Small intestine (tissue), 7 donors: ENCODE results near the gene PJVK. TPM values are rescaled to one million over a fixed set of nuclear protein-coding genes. Genes with fewer than 3 reads are reported as not detected.

Experiments used
- DNase-seq, 2 donors: peaks; one replicate each; pipeline versions ENCODE4 v3.0.0 to v3.0.0-alpha.2; 2013
- FAIRE-seq: peaks from 2 replicates; lab custom pipeline; 2012; peaks lifted over from hg19 to GRCh38; lab: Jason Lieb, UNC
- H3K27ac ChIP-seq, 3 donors: one replicate each; pipeline ENCODE4 v1.5.1; 2013; ENCODE audit warnings: low read length in 2 of 3, mild to moderate bottlenecking in 2 of 3, control low read depth in 1 of 3, inconsistent platforms in 1 of 3, low read depth in 1 of 3, moderate library complexity in 1 of 3
- H3K27me3 ChIP-seq, 3 donors: one replicate each; pipeline ENCODE4 v1.6.1; 2013; ENCODE audit warnings: low read length in 3 of 3, inconsistent platforms in 1 of 3; ENCODE audit not compliant: control insufficient read depth in 3 of 3, insufficient read depth in 3 of 3
- H3K36me3 ChIP-seq, 3 donors: one replicate each; pipeline ENCODE4 v1.6.1; 2013; ENCODE audit warnings: low read length in 3 of 3, inconsistent platforms in 1 of 3, low read depth in 1 of 3, mild to moderate bottlenecking in 1 of 3, moderate library complexity in 1 of 3; ENCODE audit not compliant: control insufficient read depth in 3 of 3, insufficient read depth in 2 of 3
- H3K4me1 ChIP-seq, 3 donors: one replicate each; pipeline ENCODE4 v1.6.1; 2013; ENCODE audit warnings: low read length in 2 of 3, inconsistent platforms in 1 of 3, low read depth in 1 of 3, mild to moderate bottlenecking in 1 of 3, moderate library complexity in 1 of 3; ENCODE audit not compliant: control insufficient read depth in 3 of 3, insufficient read depth in 2 of 3
- H3K4me3 ChIP-seq, 3 donors: one replicate each; pipeline ENCODE4 v1.5.1; 2013; ENCODE audit warnings: low read length in 3 of 3, control low read depth in 1 of 3, inconsistent platforms in 1 of 3, low read depth in 1 of 3, mild to moderate bottlenecking in 1 of 3, moderate library complexity in 1 of 3
- H3K9me3 ChIP-seq, 2 donors: one replicate each; pipeline ENCODE4 v1.6.1; 2013; ENCODE audit warnings: low read depth in 1 of 2, low read length in 1 of 2; ENCODE audit not compliant: control insufficient read depth in 2 of 2, insufficient read depth in 1 of 2
- WGBS, 3 donors: extraction: QIAGEN DNeasy Blood & Tissue Kit; methylation state at CpG; one replicate each; pipeline ENCODE4 v1.1.7; 2013; 5-methylcytosine and 5-hydroxymethylcytosine counted together
- polyA plus RNA-seq, 4 donors: library from polyadenylated mRNA; stranded (reverse) in 3 of 4; unstranded in 1 of 4; fragments of 200-250 nt in 3 of 4; fragments of 120-200 nt in 1 of 4; gene quantifications; one replicate each; pipeline versions ENCODE4 v1.2.1 to v1.2.3, GENCODE V29; 2013
- donor health status: healthy with polysubstance abuse.
- donor health status: control.
- donor health status: control.
- donor health status: Bipolar disorder and iron deficiency.
- donor health status: healthy.

PJVK gene
- polyA plus RNA-seq, 4 donors: 1.0 to 5.3 (median 1.1) TPM; not detected in 1

DNA sequence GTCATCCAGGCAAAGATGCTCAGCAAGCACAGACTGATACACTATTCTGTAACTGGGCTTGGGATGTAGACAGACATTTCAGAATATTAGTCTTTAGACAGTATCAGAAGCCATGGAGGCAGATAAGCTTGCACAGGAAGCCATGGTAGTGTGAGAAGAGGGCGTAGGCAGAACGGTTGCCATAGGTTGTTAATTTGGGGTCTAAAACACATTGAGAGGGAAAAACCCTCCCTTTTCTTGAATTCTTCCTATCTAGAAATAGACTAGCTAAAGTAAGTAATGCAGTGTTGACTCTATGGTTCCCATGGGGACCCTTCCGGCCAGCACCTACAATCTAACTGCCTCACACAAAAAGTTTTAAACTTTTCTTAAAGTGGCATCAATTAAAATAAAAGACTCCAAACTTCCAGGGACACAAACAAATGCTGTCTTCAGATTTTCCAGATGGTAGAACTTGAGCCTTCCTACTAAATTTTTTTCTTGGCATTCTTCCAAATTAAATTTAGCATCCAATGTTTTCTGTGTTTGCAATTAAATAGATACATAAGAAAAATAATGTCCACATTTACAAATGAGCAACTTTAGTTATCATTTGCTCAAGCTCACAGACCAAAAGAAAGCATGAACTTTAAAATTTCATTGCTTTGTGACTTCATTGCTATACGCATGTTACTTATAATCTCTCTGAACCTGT is 2.1 kb upstream of the PJVK start:
- no peak overlapping the region for H3K4me3 ChIP-seq
- H3K36me3 ChIP-seq: peaks cover 2 to 11% (median 10%) of the 10 kb centered on the region in 3 donors
- no peak for FAIRE-seq
- no peaks in the 10 kb centered on the region for H3K27me3 ChIP-seq
- H3K4me1 ChIP-seq: peaks cover 0 to 13% (median 0%) of the 10 kb centered on the region in 3 donors
- no peak for DNase-seq
- 64 to 84% (median 73%) methylated on average over 4 of the region's 4 CpGs for WGBS, 3 donors
- H3K27ac ChIP-seq: peak overlapping the region in 1 of 3 donors; percentile 87
- no peaks in the 10 kb centered on the region for H3K9me3 ChIP-seq

DNA sequence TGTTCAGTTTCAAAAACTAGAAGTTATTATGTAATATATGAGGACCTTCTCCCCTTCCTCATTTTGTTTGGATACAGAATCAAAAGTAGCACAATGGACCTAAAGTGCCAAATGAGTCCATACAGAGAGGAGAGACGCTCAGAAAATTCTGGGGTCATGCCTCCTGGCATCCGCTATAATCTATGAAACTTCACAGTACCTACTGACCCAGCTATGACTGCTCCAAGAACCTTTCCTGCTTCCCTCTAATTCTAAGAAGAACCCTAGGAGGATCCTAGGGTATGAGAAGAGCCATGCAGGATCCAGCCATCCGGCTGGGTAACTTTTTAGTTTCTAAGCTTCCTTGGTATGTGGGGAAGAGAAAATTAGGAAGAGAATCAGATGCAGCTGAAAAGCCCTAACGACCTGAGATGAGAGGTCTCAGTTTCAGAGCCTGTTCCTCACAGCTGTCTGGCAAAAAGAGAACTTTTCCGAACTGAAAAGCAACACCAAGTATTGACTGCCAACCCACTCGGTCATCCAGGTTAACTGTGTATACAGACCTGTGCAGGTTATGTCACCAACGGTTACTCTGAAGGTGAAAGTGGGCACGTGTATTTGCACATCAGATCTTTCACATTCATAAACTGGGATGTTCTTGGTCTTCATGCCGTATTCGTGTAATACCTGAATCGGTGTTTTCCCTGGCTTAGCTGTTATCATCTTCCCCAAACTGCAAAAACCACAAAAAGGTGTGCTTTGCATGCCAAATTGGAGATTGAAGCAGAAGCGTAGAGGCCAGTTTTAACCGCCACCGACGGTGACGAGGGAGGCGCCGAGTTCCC is 1.3 kb upstream of the PJVK start:
- Histone ChIP-seq H3K9me3 (no peaks in the 10 kb centered on the region), H3K4me1 (peaks cover 0 to 13% (median 0%) of the 10 kb centered on the region in 3 donors), H3K27ac (peak overlapping the region; percentile 87 to 100 (median 97)), H3K4me3 (peak overlapping the region; percentile 74 to 89 (median 78)), H3K36me3 (peaks cover 2 to 11% (median 10%) of the 10 kb centered on the region in 3 donors), H3K27me3 (no peaks in the 10 kb centered on the region)
- FAIRE-seq (no peak), DNase-seq (no peak)
- 5 to 7% (median 6%) methylated on average over 18 of the region's 18 CpGs for WGBS, 3 donors

DNA sequence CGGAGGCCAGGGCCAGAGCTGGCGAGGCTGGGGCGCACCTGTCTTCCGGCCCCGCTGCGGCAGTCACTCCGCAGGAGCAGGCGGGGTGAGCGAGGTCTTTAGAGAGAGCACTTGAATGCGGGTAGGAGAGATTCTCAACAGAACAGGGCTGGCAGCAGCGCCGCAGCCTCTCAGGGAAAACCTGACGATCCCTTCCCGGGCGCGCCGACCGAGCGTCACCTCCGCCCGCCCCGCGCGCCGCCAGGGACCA is 729 bp upstream of the PJVK start:
- H3K9me3 ChIP-seq: no peaks in the 10 kb centered on the region
- H3K27ac ChIP-seq: peak overlapping the region; percentile 87 to 100 (median 97)
- FAIRE-seq (no peak), DNase-seq (peak in 1 of 2 donors; percentile 80)
- H3K4me3 ChIP-seq: peak overlapping the region; percentile 74 to 89 (median 78)
- H3K4me1 ChIP-seq: peaks cover 0 to 13% (median 0%) of the 10 kb centered on the region in 3 donors
- 0% methylated on average over 24 to 25 of the region's 25 CpGs for WGBS, 3 donors
- H3K27me3 ChIP-seq: no peaks in the 10 kb centered on the region
- H3K36me3 ChIP-seq: peaks cover 2 to 10% (median 8%) of the 10 kb centered on the region in 3 donors

DNA sequence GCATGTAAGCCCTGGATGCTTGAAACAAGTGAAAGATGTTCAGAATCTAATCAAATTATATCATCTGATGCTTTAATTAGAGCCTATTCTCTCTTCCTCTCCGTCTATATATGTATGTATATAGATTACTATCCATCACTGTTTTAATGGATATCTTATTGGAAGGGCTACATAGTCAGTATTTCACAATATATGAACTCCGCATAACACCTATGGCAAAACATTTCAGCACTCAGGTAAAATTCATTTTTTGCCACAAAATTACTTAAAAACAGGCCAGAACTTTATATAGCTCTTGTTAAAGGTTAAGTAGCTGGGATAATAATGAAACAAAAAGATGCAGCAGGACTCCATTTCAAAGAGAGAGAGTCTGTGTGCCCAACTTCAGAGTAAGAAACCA is 1.2 kb downstream of the PJVK start:
- Histone ChIP-seq H3K4me1 (peaks cover 0 to 13% (median 0%) of the 10 kb centered on the region in 3 donors), H3K27me3 (no peaks in the 10 kb centered on the region), H3K36me3 (peaks cover 0 to 6% (median 5%) of the 10 kb centered on the region in 3 donors), H3K9me3 (no peaks in the 10 kb centered on the region), H3K4me3 (no peak overlapping the region), H3K27ac (peak overlapping the region in 1 of 3 donors; percentile 99)
- FAIRE-seq (no peak), DNase-seq (no peak)
- 86 to 99% (median 89%) methylated on average over 2 of the region's 2 CpGs for WGBS, 3 donors

DNA sequence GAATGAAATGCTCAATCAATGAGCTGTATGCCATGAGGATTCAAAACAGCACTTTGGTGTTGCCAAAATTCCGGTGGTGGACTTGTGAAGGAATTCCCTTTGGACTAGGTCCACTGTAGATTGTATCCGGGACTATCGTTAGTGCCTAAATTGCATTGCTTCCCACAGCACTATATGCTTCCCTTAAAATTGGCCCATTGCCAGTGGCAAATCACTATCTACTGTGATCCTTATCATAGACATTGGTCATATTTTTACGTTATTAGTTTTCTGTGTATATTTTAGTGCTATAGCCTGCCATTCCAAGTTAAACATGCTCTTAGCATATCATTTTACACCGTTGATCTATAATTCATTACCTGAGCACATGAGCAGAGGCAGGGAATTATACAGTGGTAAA is 1.7 kb downstream of the PJVK start:
- peaks cover 0 to 6% (median 5%) of the 10 kb centered on the region in 3 donors for H3K36me3 ChIP-seq
- 44 to 64% (median 54%) methylated on average over 5 of the region's 5 CpGs for WGBS, 3 donors
- no peak for DNase-seq
- no peak for FAIRE-seq
- no peaks in the 10 kb centered on the region for H3K9me3 ChIP-seq
- peaks cover 0 to 13% (median 0%) of the 10 kb centered on the region in 3 donors for H3K4me1 ChIP-seq
- no peaks in the 10 kb centered on the region for H3K27me3 ChIP-seq
- H3K27ac ChIP-seq: no peak overlapping the region
- no peak overlapping the region for H3K4me3 ChIP-seq

DNA sequence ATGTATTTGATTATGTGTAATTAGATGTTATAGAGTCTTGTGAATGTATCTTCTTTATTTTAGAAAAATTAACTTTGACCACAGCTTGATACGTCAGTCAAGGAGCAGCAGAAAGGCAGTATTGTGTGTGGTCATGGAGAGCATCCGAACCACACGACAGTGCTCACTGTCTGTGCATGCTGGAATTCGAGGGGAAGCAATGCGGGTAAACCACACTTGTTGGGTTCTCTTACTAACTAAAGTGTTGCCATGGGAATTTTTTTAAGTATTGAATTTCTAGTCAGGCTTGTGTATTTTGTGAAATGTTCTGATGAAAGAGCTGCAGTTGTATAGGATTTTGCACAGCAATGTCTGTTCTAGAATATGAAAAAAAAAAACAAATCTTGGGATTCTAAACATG is 4.8 kb downstream of the PJVK start:
- DNase-seq (no peak), FAIRE-seq (no peak)
- peaks cover 0 to 2% (median 0%) of the 10 kb centered on the region in 3 donors for H3K4me1 ChIP-seq
- no peaks in the 10 kb centered on the region for H3K9me3 ChIP-seq
- no peak overlapping the region for H3K4me3 ChIP-seq
- H3K36me3 ChIP-seq: no peaks in the 10 kb centered on the region
- 90 to 94% (median 93%) methylated on average over 5 of the region's 5 CpGs for WGBS, 3 donors
- no peaks in the 10 kb centered on the region for H3K27me3 ChIP-seq
- H3K27ac ChIP-seq: no peak overlapping the region

DNA sequence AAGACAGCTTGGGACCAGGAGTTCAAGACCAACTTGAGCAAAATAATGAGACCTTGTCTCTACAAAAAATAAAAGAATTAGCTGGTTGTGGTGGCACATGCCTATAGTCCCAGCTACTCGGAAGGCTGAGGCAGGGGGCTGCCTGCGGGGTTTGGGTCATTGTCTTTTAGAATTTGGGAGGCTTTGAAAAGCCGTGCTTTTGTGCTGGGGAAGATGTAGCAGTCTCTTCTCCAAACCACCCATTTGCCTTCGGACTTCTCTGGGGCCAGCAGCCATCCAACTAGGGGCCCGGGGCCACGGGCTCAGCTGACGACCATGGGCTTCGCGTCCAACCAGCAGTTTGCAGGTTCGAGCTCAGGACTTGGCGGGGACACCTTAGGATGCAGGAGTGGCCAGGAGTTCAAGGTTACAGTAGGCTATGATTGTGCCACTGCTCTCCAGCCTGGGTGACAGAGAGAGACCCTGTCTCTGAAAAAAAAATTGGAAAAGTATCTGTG is 6.3 kb downstream of the PJVK start:
- Histone ChIP-seq H3K36me3 (no peaks in the 10 kb centered on the region), H3K4me1 (no peaks in the 10 kb centered on the region), H3K27ac (no peak overlapping the region), H3K27me3 (no peaks in the 10 kb centered on the region), H3K9me3 (no peaks in the 10 kb centered on the region), H3K4me3 (no peak overlapping the region)
- DNase-seq (no peak), FAIRE-seq (no peak)
- WGBS, 3 donors: 89 to 95% (median 93%) methylated on average over 11 of the region's 11 CpGs

DNA sequence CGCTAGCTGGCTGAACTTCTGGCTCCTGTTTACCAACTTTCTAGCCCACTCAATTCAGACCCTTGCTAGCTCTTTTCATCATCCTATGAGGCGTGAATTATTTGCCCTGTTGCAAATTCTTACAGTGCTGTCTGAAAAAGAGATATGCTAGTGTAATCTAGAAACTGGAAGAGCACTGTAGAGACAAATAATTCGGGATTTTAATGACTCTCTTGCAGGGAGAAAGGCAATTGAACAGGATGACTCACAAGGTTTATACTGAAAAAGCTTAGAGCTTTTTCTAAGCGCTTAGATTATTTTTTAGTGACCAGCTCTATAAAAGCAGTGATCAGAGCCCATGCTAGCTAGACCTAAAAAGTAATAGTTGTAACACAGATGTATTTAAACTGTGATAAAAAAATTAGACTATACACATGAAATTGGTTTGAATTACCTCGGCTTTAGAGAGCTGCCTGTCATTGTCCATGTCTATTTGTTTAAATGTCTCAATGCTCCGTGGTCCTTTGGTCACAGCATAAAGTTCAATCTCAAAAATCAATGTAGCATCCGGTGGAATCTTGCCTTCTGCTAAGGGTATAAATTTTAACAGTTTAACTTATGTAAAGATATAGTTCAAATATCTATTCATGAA is 18.2 kb downstream of the PJVK start:
- no peak overlapping the region for H3K27ac ChIP-seq
- no peak for FAIRE-seq
- H3K4me3 ChIP-seq: no peak overlapping the region

More for the DNA sequence above, 18.2 kb downstream of the PJVK start:
- 76 to 90% (median 82%) methylated on average over 7 of the region's 7 CpGs for WGBS, 3 donors
- Histone ChIP-seq H3K27me3 (no peaks in the 10 kb centered on the region), H3K4me1 (no peaks in the 10 kb centered on the region), H3K36me3 (peaks cover 0 to 3% (median 0%) of the 10 kb centered on the region in 3 donors), H3K9me3 (no peaks in the 10 kb centered on the region)
- no peak for DNase-seq
